D721Med (cell line): ENCODE measurements around the gene HOXA9.

Experiments used
- DNase-seq: peaks from one replicate; pipeline ENCODE4 v3.0.0; 2011; ENCODE audit warnings: low spot score; ENCODE audit not compliant: insufficient read length
- FAIRE-seq: peaks from 2 replicates; lab custom pipeline; 2011; peaks lifted over from hg19 to GRCh38; lab: Jason Lieb, UNC
- TF ChIP-seq, protein P1 (sequence below): IDR thresholded peaks from 2 replicates; pipeline ENCODE4 v1.5.1; 2012; ENCODE audit warnings: mild to moderate bottlenecking, control low read depth; ENCODE audit not compliant: insufficient read depth; ENCODE audit errors: missing control alignments

Gene HOXA9

DNA sequence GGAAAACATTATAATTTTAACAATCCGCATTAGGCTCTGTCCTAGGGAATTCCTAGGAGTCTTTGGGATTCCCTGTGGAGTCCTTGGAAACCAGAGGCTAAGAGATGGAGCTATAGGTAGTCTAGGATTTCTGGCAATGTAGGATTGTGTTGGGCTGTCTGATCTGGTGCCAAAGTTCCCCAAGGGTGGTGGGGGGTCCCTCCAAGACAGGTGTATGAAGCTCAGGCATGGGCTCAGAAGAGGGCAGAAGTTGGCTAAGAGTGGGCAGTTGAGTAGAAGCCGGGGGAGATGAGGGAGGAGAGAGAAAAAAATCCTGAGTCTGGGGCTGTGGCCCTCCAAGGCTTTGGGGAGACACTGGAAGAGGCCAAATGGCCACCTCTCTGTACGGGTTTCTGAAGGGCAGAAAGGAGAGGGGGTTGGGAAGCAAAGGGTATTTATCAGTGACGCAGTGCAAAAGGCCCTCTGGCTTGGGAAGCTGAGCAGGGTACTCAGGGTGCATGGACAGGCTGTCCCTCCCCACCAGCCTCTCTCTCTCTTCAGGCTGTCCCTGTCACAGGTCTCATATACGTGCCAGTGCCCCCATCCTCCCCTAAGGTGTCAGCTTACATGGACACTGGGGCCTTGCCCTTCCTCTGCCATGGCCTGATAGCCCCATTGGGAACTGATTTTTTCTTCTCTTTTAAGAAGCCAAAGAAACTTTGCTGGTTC is 18.7 kb downstream of the HOXA9 start:
- FAIRE-seq = no peak
- TF ChIP-seq, protein P1, sequence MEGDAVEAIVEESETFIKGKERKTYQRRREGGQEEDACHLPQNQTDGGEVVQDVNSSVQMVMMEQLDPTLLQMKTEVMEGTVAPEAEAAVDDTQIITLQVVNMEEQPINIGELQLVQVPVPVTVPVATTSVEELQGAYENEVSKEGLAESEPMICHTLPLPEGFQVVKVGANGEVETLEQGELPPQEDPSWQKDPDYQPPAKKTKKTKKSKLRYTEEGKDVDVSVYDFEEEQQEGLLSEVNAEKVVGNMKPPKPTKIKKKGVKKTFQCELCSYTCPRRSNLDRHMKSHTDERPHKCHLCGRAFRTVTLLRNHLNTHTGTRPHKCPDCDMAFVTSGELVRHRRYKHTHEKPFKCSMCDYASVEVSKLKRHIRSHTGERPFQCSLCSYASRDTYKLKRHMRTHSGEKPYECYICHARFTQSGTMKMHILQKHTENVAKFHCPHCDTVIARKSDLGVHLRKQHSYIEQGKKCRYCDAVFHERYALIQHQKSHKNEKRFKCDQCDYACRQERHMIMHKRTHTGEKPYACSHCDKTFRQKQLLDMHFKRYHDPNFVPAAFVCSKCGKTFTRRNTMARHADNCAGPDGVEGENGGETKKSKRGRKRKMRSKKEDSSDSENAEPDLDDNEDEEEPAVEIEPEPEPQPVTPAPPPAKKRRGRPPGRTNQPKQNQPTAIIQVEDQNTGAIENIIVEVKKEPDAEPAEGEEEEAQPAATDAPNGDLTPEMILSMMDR = no peak
- no peak for DNase-seq

DNA sequence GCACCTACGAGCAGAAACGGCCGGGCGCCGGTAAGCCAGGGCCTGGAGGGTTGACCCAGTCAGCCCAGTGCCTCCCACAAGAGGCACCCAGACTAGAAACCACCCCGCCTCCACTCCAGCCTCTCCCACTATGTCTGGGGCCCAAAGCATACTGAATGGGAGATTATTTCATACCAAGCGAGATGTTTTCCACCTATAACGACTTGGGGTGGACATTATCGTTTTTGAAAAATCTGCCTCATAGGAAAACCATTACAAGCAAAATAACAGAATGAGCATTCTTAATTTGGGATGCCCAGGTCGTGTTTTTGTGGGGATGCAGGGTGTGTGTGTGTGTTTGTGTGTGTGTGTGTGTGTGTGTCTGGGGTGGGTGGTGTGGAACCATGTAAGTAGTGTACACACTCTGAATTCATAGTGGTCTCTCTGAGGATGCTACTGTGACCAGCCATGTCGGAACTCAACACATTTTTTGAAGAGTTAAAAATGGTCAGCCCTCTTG is 19.4 kb downstream of the HOXA9 start:
- DNase-seq = no peak
- TF ChIP-seq, protein P1 = no peak
- no peak for FAIRE-seq

DNA sequence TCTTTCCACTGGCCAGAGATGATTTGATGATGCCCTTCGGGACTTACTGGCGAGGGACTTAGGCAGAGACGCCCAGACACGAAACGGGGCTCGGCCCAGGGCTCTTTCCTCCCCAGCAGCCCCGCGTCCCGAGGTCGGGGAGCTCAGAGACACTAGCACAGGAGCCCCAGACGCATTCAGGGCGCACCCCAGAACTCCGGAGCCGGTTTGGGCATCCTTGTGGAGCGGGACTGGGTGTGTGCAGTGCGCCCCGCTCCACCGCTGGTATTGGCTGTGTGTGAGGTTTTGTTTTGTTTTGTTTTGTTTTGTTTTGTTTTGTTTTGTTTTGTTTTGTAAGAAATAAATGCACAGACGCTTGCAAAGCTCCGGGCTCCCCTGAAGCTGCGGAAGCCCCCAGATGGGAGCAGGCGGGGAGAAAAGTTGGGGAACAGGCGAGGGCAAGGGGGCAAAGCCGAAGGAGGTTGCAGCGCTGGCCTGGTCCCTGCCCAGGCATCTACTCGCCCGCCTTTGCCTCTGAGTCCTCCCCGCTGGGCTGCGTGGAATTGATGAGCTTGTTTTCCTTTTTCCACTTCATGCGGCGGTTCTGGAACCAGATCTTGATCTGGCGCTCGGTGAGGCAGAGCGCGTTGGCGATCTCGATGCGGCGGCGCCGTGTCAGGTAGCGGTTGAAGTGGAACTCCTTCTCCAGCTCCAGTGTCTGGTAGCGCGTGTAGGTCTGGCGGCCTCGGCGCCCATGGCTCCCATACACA is 20.0 kb downstream of the HOXA9 start:
- DNase-seq (no peak), FAIRE-seq (no peak)
- TF ChIP-seq, protein P1 = no peak

DNA sequence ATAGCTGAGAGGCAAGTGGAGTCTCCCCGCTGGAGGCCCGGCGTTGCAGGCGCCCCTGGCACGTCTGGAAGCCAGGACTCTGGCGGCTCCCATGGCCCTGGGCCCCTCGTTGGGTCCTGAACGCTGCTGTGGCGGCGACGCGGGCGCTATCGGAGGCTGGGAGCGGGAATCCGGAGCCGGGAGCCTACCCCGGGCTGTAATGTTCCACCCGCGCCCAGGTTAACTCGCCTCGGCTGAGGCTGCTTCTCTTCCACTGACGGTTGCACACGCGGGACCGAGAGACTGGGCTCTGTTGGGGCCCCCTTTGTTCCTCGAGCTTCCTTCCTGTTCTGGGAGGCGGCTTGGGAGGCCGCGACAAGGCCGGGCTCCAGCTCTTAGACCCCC is 20.6 kb downstream of the HOXA9 start:
- DNase-seq (no peak), FAIRE-seq (no peak)

DNA sequence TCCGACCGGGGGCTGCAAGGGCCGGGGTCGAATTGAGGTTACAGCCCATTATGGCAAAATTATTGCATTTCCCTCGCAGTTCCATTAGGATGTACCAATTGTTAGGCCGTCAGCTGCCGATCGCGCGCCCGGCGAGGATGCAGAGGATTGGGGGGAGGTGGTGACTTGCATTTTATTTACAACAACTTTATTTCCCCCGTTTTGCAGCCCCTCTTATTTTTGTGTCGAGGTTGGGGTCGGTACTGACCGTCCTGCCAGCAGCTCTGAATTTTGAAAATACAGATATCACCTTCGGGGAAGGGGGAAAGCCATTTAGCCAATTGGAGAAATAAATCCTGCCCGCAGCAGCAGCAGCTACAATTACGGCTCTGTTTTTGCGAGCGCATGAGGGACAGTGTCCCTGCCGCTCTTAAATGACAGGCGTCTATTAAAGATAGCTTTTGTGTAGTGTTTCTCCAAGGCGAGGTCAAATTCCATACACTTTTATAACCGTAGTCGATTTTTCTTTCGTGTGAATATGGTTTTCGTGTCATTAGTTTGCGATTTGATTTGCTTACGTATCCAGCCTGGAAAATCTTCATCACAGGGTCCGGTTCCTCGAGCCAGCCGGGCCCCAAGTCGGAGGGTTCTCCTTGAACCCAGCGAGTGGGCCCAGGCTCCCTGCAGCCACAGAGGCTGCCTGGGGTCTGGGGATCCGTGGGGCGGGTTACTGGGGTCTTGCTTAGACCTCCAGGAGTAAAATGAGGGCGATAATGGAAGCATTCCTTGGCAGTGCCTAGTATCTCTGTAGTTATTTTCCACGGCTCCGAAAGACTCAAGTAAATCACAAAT is 21.2 kb downstream of the HOXA9 start:
- TF ChIP-seq, protein P1 = no peak
- FAIRE-seq = no peak
- DNase-seq = no peak

More for the DNA sequence above, 20.6 kb downstream of the HOXA9 start:
- TF ChIP-seq, protein P1 = no peak

DNA sequence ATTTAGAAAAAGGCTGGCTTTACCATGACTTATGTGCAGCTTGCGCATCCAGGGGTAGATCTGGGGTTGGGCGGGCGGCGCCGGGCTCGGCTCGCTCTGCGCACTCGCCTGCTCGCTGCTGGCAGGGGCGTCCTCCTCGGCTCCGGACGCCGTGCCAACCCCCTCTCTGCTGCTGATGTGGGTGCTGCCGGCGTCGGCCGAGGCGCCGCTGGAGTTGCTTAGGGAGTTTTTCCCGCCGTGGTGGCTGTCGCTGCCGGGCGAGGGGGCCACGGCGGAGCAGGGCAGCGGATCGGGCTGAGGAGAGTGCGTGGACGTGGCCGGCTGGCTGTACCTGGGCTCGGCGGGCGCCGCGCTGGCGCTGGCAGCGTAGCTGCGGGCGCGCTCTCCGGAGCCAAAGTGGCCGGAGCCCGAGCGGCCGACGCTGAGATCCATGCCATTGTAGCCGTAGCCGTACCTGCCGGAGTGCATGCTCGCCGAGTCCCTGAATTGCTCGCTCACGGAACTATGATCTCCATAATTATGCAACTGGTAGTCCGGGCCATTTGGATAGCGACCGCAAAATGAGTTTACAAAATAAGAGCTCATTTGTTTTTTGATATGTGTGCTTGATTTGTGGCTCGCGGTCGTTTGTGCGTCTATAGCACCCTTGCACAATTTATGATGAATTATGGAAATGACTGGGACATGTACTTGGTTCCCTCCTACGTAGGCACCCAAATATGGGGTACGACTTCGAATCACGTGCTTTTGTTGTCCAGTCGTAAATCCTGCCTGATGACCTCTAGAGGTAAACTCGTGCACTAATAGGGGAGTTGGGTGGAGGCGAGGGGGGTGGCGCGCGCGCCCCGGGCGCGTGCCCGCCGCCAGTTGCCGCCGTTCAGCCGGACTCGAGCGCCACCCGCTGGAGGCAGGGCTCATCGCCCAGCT is 22.1 kb downstream of the HOXA9 start, which contains the start of gene HOXA5:
TSS of gene HOXA5 (minus strand) at position 659 of the 927 bp plus-strand sequence. CDS start at position 585, 74 bp downstream.
- DNase-seq (no peak), FAIRE-seq (no peak)
- TF ChIP-seq, protein P1 = peak; percentile 61
